Mesodermal cell (in vitro differentiated cells): ENCODE data around the gene RAE1.

Source experiments
- H3K27ac ChIP-seq: 2 replicates; pipeline ENCODE4 v1.7.0; 2013; ENCODE audit warnings: mild to moderate bottlenecking, low read depth, low read length, moderate library complexity; ENCODE audit not compliant: severe bottlenecking
- H3K36me3 ChIP-seq: 2 replicates; pipeline ENCODE4 v1.7.1; 2013; ENCODE audit warnings: mild to moderate bottlenecking, low read length, moderate library complexity; ENCODE audit not compliant: control insufficient read depth, insufficient read depth
- H3K4me1 ChIP-seq: one replicate; pipeline ENCODE4 v1.7.1; 2013; ENCODE audit warnings: mild to moderate bottlenecking, low read length; ENCODE audit not compliant: insufficient read depth, control insufficient read depth, poor library complexity, severe bottlenecking
- H3K4me3 ChIP-seq: 2 replicates; pipeline ENCODE4 v1.7.0; 2013; ENCODE audit warnings: low read length, control low read depth, mild to moderate bottlenecking; ENCODE audit not compliant: insufficient read depth, poor library complexity, severe bottlenecking; ENCODE audit errors: extremely low read depth
- H3K9me3 ChIP-seq: 2 replicates; pipeline ENCODE4 v1.7.1; 2013; ENCODE audit warnings: mild to moderate bottlenecking, low read length, moderate library complexity; ENCODE audit not compliant: control insufficient read depth
- WGBS, 2 experiments: methylation state at CpG; one replicate each; pipeline ENCODE4 v1.1.5; 2013; ENCODE audit warnings: missing lambda C conversion rate in 2 of 2; ENCODE audit not compliant: insufficient coverage in 2 of 2; 5-methylcytosine and 5-hydroxymethylcytosine counted together

RAE1 gene

DNA sequence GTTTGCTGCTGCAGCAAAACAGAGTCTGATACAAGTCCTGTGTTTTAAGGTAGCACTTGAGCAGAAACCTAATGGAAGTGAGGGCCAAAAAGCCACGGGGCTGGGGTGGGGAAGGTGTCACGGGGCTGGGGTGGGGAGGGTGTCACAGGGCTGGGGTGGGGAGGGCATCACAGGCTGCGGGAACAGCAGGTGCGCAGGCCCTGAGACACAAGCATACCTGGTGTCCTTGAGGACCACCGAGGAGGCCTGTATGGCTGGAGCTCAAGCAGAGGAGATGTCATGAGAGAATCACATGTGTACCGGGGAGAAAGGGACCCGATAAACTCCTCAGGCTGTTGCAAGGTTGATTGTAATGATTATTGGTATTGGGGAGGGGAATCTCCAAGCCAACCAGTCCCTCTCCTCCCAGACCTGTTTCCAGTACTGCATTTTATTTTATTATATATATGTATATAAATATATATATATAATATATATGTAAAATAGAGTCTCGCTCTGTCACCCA lies 35.0 kb upstream of the RAE1 start:
- no peak overlapping the region for H3K27ac ChIP-seq
- 83 to 86% methylated on average over 2 to 7 of the region's 8 CpGs for WGBS, 2 experiments
- no peak overlapping the region for H3K4me3 ChIP-seq

DNA sequence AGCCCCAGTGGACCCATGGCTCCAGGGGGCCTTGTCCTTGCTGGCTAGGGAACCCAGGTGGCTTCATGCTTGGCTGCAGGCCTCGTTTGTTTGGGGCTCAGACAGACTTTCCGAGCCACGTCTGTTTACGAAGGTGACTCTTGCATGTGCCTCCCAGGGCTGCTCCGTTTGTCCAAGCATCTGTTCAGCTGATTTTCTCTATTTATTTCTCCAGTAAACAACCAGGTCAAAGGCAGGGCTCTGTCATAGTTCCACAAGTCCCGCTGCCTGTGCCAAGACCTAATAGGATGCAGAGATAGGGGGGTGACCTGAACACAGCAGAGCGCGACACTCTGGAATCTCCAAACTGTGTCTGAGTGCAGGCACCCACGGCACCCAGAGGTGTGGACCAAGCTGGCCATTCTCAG lies 34.3 kb upstream of the RAE1 start:
- Histone ChIP-seq H3K27ac (no peak overlapping the region), H3K36me3 (no peaks in the 10 kb centered on the region), H3K4me3 (no peak overlapping the region), H3K4me1 (no peaks in the 10 kb centered on the region), H3K9me3 (no peaks in the 10 kb centered on the region)
- 89 to 92% methylated on average over 9 of the region's 9 CpGs for WGBS, 2 experiments

More for the DNA sequence above, 35.0 kb upstream of the RAE1 start:
- Histone ChIP-seq H3K9me3 (no peaks in the 10 kb centered on the region), H3K36me3 (no peaks in the 10 kb centered on the region), H3K4me1 (no peaks in the 10 kb centered on the region)

DNA sequence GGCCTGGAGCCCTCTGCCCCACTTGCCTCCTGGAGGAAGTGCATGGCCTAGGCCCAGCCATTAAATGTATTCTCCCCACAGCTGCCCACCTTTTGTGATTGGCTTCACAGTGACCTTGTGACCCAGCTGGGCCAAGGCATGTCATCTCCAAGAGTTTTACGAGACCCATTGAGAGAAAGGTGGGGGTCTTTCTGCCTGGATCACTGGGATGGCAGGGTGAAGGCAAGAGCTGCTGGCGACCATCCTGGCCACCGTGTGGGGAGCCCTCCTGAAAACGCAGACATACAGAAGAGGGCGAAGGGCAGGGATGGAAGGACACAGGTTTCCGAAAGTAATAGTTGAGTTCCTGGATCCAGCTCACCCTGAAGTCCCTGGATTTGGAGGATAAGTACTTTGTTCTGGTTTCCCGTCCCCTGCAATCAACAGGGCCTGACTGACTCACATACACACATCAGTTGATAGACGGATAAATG lies 33.7 kb upstream of the RAE1 start:
- WGBS, 2 experiments, result 79 to 99% methylated on average over 4 to 6 of the region's 8 CpGs
- no peaks in the 10 kb centered on the region for H3K9me3 ChIP-seq
- no peaks in the 10 kb centered on the region for H3K36me3 ChIP-seq
- H3K4me3 ChIP-seq, result no peak overlapping the region
- H3K27ac ChIP-seq, result no peak overlapping the region
- H3K4me1 ChIP-seq, result no peaks in the 10 kb centered on the region

DNA sequence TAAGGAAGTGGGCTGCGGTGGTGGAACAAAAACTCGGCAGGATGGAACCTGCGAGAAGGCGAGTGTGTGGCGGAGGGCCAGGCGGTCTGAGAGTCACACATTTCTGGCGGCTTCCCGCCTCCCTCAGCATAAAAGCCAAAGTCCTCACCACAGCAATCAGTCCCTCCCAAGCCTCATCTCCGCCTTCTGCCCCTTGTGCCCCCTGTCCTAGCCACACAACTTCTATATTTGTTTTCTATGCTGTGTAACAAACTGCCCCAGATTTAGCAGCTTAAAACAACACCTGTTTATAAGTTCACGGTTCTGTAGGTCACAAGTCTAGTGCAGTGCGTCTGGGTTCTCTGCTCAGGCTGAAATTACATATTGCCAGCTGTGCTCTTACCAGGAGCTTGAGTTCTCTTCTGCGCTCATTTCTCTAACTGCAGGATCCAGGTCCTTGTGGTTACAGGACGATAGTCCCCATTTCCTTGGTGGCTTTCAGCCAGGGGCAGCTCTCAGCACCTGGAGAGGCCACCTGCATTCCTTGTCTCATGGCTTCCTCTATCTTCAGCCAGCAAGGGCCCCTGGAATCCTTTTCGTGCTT lies 33.2 kb upstream of the RAE1 start:
- Histone ChIP-seq H3K9me3 (no peaks in the 10 kb centered on the region), H3K4me3 (no peak overlapping the region), H3K27ac (no peak overlapping the region), H3K4me1 (peaks cover 4% of the 10 kb centered on the region), H3K36me3 (no peaks in the 10 kb centered on the region)
- WGBS, 2 experiments, result 79 to 84% methylated on average over 13 to 14 of the region's 14 CpGs

DNA sequence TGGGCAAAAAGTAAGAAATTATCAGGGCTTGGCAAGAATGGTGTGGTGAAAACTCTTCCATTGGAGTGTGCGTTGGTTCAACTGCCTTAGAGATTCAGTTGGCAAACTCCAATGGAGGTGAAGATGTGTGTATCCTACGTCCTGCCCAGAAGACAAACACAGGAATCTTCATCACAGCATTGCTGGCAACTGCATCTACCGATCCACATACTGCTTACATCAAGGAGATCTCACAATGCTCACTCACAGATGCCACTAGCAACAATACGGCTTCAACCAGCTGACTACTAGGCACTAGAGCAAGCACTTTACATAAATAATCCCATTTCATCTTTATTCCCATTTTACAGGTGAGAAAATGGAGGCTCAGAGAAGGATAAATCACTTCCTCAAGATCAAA lies 31.5 kb upstream of the RAE1 start:
- Histone ChIP-seq H3K4me1 (peaks cover 8% of the 10 kb centered on the region), H3K36me3 (no peaks in the 10 kb centered on the region), H3K9me3 (no peaks in the 10 kb centered on the region), H3K4me3 (no peak overlapping the region), H3K27ac (no peak overlapping the region)
- 87 to 95% methylated on average over 3 of the region's 4 CpGs for WGBS, 2 experiments

DNA sequence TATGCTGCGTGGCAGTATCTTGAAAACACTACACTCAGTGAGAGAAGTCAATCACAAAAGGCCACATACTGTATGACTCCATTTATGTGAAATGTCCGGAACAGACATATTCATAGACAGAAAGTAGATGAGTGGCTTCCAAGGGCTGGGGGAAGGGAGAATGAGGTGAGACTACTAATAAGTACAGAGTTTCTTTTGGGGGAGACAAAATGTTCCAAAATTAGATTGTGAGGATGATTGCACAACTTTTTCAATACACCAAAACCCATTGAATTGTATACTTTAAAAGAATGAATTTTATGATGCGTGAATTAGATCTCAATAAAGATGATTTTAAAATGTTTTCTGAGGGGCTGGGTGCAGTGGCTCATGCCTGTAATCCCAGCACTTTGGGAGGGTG lies 30.7 kb upstream of the RAE1 start:
- no peak overlapping the region for H3K27ac ChIP-seq
- no peak overlapping the region for H3K4me3 ChIP-seq
- H3K4me1 ChIP-seq, result peaks cover 8% of the 10 kb centered on the region
- H3K36me3 ChIP-seq, result no peaks in the 10 kb centered on the region
- WGBS, 2 experiments, result no CpG with 5 or more reads among the region's 3 CpGs
- no peaks in the 10 kb centered on the region for H3K9me3 ChIP-seq

DNA sequence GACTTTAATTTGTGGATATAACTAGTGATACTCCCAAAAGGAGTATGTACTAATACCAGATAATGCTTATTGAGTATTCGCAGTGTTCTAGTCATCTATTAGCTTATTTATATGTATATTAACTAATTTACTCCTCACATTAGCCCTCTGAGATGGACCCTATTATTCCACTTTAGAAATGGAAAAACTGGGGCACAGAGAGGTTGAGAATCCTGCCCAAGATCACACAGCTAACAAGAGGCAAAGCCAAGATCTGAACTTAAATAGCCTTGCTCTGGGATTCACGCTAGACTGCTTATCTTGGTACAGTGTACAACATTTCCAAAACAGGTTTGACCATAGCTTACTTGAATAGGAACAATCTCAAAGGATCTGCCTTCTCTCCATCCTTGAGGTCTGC lies 29.9 kb upstream of the RAE1 start:
- Histone ChIP-seq H3K27ac (no peak overlapping the region), H3K36me3 (no peaks in the 10 kb centered on the region), H3K4me3 (no peak overlapping the region), H3K4me1 (peaks cover 8% of the 10 kb centered on the region), H3K9me3 (no peaks in the 10 kb centered on the region)
- 83 to 100% methylated on average over 1 of the region's 2 CpGs for WGBS, 2 experiments

DNA sequence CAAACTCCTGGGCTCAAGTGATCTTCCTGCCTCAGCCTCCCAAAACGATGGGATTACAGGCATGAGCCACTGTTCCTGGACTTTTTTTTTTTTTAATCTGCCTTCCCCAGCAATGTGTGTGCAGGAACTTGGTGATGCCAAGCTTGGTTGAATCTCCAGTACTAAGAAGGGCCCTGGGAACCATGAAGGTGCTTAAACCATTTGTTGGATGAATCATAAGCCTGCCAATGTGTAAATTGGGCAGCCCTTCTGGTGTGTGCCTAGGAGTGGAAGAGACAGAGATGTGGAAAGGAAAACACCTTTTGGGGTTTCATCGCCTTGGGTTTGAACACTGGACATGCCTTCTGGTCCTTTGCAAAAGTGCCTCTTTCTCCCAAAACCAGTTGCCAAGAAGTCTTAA lies 28.6 kb upstream of the RAE1 start:
- no peak overlapping the region for H3K27ac ChIP-seq
- WGBS, 2 experiments, result 70 to 86% methylated on average over 1 of the region's 2 CpGs
- H3K36me3 ChIP-seq, result no peaks in the 10 kb centered on the region
- H3K9me3 ChIP-seq, result no peaks in the 10 kb centered on the region
- H3K4me1 ChIP-seq, result peaks cover 8% of the 10 kb centered on the region
- no peak overlapping the region for H3K4me3 ChIP-seq

DNA sequence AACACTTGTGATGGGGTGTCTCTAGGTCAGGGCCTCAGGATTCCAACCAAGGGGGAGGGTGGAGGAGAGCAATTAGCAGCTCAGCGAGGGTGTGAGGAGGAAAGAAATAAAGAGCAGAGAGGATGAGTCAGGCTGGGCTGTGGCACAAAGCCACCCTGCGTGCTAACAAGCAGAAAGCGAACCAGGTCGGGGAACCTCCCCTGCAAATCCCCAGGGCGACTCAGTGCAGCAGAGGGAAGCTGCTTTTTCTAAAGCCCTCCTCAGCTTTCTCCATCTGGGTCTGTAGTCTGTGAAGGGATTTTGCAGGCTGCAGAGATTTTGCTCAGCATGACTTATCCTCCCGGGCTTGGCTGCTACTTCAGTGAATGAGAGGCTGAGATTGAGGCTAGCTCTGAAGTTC lies 28.0 kb upstream of the RAE1 start:
- 0 to 2% methylated on average over 6 of the region's 6 CpGs for WGBS, 2 experiments
- Histone ChIP-seq H3K27ac (peak overlapping the region; percentile 45), H3K36me3 (no peaks in the 10 kb centered on the region), H3K4me3 (no peak overlapping the region), H3K4me1 (peaks cover 8% of the 10 kb centered on the region), H3K9me3 (no peaks in the 10 kb centered on the region)

DNA sequence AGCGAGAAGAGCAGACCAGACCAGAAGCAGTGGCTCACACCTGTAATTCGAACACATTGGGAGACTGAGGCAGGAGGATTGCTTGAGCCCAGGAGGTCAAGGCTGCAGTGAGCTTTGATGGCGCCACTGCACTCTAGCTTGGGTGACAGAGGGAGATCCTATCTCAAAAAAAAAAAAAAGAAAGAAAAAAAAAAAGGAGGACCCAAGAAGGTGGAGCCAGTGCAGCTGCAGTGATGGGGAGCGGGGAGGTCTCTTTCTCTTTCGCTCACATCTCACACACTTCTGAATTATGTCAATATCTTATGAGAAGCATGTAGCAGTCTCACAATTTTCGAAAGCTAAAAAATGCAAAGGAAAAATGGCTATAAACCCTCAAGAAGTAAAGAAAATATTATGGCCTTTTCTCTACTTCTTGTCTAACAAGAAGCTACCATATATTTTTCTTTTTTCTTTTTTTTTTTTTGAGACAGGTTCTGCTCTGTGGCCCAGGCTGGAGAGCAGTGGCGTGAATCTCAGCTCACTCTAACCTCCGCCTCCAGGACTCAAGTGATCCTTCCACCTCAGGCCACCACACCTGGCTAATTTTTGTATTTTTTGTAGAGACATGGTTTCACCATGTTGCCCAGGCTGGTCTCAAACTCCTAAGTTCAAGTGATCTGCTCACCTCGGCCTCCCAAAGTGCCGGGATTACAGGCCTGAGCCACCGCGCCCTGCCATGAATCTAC lies 25.3 kb upstream of the RAE1 start:
- no peaks in the 10 kb centered on the region for H3K9me3 ChIP-seq
- WGBS, 2 experiments, result 82 to 96% methylated on average over 3 to 7 of the region's 12 CpGs
- no peaks in the 10 kb centered on the region for H3K36me3 ChIP-seq
- no peak overlapping the region for H3K4me3 ChIP-seq
- H3K27ac ChIP-seq, result no peak overlapping the region
- peaks cover 8% of the 10 kb centered on the region for H3K4me1 ChIP-seq
